ENCODE measurements around the gene EXD1. TPM values are rescaled to one million over a fixed set of nuclear protein-coding genes. Genes with fewer than 3 reads are reported as not detected.
"Not testable (repeated sequence)": the region's sequence is repeated elsewhere in the genome, so short reads cannot be mapped to it uniquely, and the experiment has no call there.

Gene EXD1
- not detected in 2 replicates for total RNA-seq

- intact Hi-C loops (cut with micrococcal nuclease) = loop anchor here (1.0 to 10.0 kb wide), 15 partner anchors 52 to 1346 kb away; partner anchors contain the start of genes CHAC1, GANC, INO80 and MAPKBP1
Measured at GRCh38 chr15:41230650-41231421, at the start of gene EXD1, which contains the start of gene CHP1. Gene EXD1 (minus strand): TSS chr15:41230757. CDS start chr15:41226575, 4,182 bp downstream. Gene CHP1 (plus strand): TSS chr15:41231268. CDS start chr15:41231383, 115 bp downstream.

- intact Hi-C loops (cut with micrococcal nuclease) = loop anchor here (5.0 to 10.0 kb wide), 4 partner anchors 545 to 993 kb away; partner anchors contain the start of genes CCDC32, EHD4, GANC and JMJD7
Measured at GRCh38 chr15:41279535-41280283, 49.2 kb upstream of the EXD1 start.

DNA sequence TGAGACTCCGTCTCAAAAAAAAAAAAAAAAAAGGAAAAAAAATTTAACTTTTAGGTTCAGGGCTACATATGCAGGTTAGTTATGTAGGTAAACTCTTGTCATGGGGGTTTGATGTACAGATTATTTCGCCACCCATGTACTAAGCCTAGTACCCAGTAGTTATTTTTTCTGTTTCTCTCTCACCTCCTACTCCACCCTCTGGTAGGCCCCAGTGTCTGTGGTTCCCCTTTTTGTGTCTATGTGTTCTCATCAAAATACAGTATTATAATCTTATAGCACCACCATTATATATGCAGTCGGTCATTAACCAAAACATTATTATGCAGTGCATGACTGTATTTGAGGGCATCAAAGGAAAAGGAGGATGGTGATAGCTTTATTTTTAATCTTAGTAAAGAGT, 47.8 kb upstream of the EXD1 start:
- intact Hi-C loops (cut with micrococcal nuclease) = no loop called here

DNA sequence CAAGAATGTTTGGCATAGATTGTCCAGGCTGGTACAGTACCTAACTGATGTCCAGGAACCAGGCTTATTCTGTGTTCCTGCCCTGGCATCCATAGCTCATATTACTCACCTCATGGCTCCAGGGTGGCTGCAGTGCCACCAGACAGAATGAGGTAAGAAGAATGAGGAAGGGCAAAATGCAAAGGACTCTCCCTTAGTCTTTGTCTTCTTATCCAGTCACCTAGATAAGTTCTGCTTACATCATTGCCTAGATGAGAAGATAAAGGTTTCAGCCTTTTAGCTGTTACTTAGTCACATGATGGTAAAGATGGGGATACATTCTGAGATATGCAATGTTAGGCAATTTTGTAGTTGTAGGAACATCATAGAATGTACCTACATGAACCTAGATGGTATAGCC, 46.3 kb upstream of the EXD1 start:
- intact Hi-C loops (cut with micrococcal nuclease) = no loop called here

DNA sequence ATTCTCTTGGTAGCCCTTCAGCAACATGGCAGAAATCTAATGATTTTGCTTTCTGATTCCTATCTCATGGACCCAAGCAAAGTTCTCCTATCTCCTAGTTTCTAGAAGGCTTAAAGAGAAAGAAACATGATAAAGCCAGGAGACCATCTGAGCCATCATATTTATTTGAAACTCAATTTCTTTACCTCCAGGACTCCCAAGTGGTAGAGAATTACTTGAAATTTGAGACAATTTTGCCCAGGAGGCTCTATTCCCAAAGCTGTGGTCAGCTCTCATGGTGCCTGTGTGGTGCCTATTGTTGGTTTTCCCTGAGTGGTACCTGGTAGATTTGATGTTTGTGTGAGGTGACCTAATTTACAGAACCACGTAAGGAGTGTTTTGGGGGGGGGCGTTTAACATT, 39.3 kb upstream of the EXD1 start:
- intact Hi-C loops (cut with micrococcal nuclease) = no loop called here

GRCh38 chr15:41263891-41264351, 33.4 kb upstream of the EXD1 start:
- intact Hi-C loops (cut with micrococcal nuclease) = no loop called here

GRCh38 chr15:41262571-41262970, 32.0 kb upstream of the EXD1 start:
- intact Hi-C loops (cut with micrococcal nuclease) = no loop called here

GRCh38 chr15:41260924-41261323, 30.4 kb upstream of the EXD1 start:
- intact Hi-C loops (cut with micrococcal nuclease) = not testable (repeated sequence)

- intact Hi-C loops (cut with micrococcal nuclease) = no loop called here
Measured at GRCh38 chr15:41259546-41260189, 29.1 kb upstream of the EXD1 start.

GRCh38 chr15:41258750-41259471, 28.4 kb upstream of the EXD1 start:
- intact Hi-C loops (cut with micrococcal nuclease) = no loop called here

DNA sequence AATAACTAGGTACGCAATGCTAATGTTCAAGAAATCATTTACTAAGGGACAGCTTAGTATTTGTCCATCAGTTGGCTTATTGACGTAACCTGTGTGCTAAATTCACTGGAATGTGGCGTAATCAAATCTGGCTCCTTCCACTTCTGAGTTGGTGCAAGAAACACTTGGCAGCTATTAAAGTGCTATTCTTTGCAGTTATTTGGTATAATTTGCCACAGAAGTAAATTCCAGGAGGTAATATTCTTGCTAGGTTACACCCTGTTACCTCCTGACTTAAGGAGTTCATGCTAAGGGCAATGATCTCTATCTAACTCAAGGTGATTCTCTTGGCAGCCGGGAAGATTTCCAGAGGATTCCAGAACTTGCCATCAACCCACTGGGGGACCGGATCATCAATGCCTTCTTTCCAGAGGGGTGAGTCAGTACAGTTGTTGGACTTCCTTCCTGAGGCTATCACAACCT, 26.1 kb upstream of the EXD1 start:
- intact Hi-C loops (cut with micrococcal nuclease) = no loop called here

DNA sequence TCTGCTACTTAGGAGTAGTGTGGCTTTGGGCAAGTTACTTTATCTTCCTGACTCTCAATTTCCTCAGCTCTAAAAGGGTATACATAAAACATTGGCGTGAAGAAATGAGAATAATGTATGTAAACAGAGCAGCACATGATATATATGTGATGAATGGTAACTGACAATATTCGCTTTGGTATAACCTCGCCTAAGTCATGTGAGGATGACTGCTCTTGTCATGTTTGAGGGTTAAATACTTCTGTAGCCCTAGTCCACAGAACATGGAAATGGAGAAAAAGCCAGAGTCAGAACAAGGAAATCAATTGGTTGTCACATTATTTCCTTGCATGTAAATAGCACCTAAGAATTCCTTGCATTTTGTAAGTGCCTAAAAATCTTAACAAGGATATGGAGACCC, 25.5 kb upstream of the EXD1 start:
- intact Hi-C loops (cut with micrococcal nuclease) = no loop called here

GRCh38 chr15:41254560-41254959, 24.0 kb upstream of the EXD1 start:
- intact Hi-C loops (cut with micrococcal nuclease) = no loop called here

GRCh38 chr15:41251411-41251810, 20.9 kb upstream of the EXD1 start:
- intact Hi-C loops (cut with micrococcal nuclease) = no loop called here

GRCh38 chr15:41250745-41251144, 20.2 kb upstream of the EXD1 start:
- intact Hi-C loops (cut with micrococcal nuclease) = not testable (repeated sequence)

- intact Hi-C loops (cut with micrococcal nuclease) = no loop called here
Measured at GRCh38 chr15:41241221-41241964, 10.8 kb upstream of the EXD1 start.

DNA sequence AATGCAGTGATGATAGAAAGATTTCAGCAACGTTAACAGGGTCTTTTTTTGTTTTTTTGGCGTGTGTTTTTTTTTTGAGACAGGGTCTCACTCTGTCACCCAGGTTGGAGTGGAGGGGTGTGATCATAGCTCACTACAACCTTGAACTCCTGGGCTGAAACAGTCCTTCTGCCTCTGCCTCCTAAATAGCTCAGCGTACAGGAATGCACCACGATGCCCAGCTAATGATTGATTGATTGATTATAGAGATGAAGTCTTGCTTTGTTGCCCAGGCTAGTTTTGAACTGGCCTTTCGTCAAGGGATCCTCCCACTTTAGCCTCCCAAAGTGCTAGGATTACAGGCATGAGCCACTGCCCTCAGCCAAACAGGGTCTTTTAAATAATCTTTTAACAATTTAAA, 7.5 kb upstream of the EXD1 start:
- intact Hi-C loops (cut with micrococcal nuclease) = loop anchor here (10.0 kb wide), 1 partner anchor 1037 kb away; the partner anchor contains the start of genes GANC and TMEM87A

DNA sequence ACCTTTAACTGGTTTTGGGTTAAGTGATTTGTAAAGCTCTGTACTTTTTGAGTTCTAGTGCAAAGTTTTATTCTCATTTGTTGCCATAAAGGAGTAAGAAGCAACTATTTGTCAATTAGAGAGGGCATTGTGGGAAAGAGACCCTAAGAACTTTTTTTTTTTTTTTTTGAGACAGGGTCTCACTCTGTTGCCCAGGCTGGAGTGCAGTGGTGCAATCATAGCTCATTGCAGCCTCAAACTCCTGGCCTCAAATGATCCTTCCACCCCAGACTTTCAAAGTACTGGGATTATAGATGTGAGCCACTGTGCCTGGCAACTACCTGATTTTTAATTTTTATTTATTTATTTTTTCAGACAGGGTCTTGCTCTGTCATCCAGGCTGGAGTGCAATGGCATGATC, 5.4 kb upstream of the EXD1 start:
- intact Hi-C loops (cut with micrococcal nuclease) = loop anchor here (10.0 kb wide), 1 partner anchor 1039 kb away; the partner anchor contains the start of genes GANC and TMEM87A

DNA sequence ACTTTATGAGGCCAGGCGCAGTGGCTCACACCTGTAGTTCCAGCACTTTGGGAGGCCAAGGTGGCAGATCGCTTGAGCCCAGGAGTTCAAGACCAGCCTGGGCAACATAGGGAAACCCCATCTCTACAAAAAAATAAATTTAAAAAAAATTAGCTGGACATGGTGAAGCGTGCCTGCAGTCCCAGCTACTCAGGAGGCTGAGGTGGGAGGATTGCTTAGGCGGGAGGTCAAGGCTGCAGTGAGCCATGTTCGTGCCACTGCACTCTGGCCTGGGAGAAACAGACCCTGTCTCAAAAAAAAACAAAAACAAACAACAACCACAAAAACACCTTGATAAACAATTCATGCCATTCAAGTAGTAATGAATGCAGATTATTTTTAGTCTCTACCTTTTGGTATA, 4.7 kb upstream of the EXD1 start:
- intact Hi-C loops (cut with micrococcal nuclease) = loop anchor here (10.0 kb wide), 1 partner anchor 1040 kb away; the partner anchor contains the start of genes GANC and TMEM87A

GRCh38 chr15:41233367-41233771, 2.8 kb upstream of the EXD1 start:
- intact Hi-C loops (cut with micrococcal nuclease) = loop anchor here (5.0 to 10.0 kb wide), 3 partner anchors 476 to 1344 kb away; partner anchors contain the start of genes GANC, RMDN3, STARD9 and TMEM87A
